Measurements from ENCODE around the gene LRRC42. TPM values are rescaled to one million over a fixed set of nuclear protein-coding genes. Genes with fewer than 3 reads are reported as not detected.

LRRC42 gene, protein sequence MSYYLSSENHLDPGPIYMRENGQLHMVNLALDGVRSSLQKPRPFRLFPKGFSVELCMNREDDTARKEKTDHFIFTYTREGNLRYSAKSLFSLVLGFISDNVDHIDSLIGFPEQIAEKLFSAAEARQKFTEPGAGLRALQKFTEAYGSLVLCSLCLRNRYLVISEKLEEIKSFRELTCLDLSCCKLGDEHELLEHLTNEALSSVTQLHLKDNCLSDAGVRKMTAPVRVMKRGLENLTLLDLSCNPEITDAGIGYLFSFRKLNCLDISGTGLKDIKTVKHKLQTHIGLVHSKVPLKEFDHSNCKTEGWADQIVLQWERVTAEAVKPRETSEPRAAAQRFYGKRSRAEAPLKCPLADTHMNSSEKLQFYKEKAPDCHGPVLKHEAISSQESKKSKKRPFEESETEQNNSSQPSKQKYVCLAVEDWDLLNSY
- total RNA-seq, result 30.1 and 32.8 TPM in 2 replicates
- long read RNA-seq, transcript LRRC42-201 (8 exons, 1,727 nt), result minor isoform, 68 of 176 reads
- long read RNA-seq, transcript LRRC42-203 (9 exons, 2,037 nt), result major isoform, 74 of 176 reads
- long read RNA-seq, partial matches to known transcripts, result 9 of 176 reads
- long read RNA-seq, other reads (novel, unspliced or antisense), result 25 of 176 reads

- Mint-ChIP-seq H3K27ac (ENCODE audit: unreplicated experiment) (peak within 1 kb of the TSS; percentile 96), H3K27me3 (ENCODE audit: unreplicated experiment) (no peaks in the 10 kb centered on the region), H3K9me3 (ENCODE audit: unreplicated experiment) (no peaks in the 10 kb centered on the region), H3K4me3 (ENCODE audit: unreplicated experiment) (peak within 1 kb of the TSS; percentile 97), H3K4me1 (ENCODE audit: unreplicated experiment) (peaks cover 47% of the 10 kb centered on the region), H3K36me3 (ENCODE audit: unreplicated experiment) (no peaks in the 10 kb centered on the region)
- peak; percentile 31 for TF ChIP-seq CTCF (IDR thresholded peaks at IDR 0.05)
- DNase-seq (ENCODE audit: extremely low spot score, unreplicated experiment), result no peak
These were observed at the start of gene LRRC42 for GRCh38 chr1:53946252-53947171. Gene LRRC42, plus strand, starts transcription at chr1:53946350. Its CDS starts 5,650 bp downstream, at chr1:53952000.

DNA sequence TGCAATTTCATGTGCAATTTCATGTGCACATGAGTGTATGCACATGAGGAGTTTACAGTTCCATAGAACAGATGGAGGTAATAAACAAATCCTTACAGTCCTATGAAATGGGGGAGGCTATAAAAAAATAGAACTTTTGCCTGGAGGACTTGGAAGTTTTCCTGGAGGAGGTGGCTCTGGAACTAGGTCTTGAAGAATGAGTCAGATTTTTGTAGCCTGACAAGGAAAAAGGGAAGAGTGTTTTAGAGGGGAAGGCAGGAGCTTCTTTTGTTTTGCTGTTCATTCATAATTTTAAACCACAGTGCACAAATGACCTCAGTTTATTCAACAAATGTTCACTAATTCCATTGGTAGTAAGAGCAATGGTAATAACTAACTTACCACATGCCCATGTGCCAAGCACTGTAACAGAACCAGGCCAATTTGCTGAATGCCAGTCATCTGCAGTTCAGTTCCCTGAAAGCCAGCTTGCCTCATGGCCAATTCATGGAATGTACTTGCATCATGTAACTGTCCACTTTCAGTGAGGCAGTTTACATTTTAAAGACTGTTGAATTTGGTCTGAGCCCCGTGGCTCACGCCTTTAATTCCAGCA is 49.4 kb upstream of the LRRC42 start:
- H3K27ac Mint-ChIP-seq (ENCODE audit: unreplicated experiment), result peak overlapping the region; percentile 60
- H3K4me3 Mint-ChIP-seq (ENCODE audit: unreplicated experiment), result no peak overlapping the region
- peaks cover 17% of the 10 kb centered on the region for H3K4me1 Mint-ChIP-seq (ENCODE audit: unreplicated experiment)
- TF ChIP-seq CTCF (IDR thresholded peaks at IDR 0.05), result no peak
- DNase-seq (ENCODE audit: extremely low spot score, unreplicated experiment), result no peak
- no peaks in the 10 kb centered on the region for H3K9me3 Mint-ChIP-seq (ENCODE audit: unreplicated experiment)
- no peaks in the 10 kb centered on the region for H3K36me3 Mint-ChIP-seq (ENCODE audit: unreplicated experiment)
- no peaks in the 10 kb centered on the region for H3K27me3 Mint-ChIP-seq (ENCODE audit: unreplicated experiment)

DNA sequence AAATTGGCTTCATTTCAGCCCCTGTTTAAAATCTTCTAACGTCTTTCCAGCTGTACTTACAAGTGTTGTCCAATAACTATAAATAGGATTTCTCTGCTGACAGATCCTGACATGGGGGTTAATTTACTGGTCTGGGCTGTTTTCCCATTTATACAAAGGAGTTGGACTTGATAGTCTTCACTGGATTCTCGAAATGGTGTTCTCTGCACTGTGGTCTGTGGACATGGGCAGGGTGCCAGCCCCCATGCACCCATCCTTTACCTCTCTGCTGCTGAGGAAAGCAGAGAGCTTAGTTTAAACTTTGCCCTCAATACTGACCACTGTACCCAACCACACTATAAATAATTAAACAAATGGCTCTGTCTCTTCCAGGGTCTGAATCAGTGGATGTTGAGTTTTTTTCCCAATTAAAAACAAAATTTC is 46.9 kb upstream of the LRRC42 start:
- no peak for TF ChIP-seq CTCF (IDR thresholded peaks at IDR 0.05)
- Mint-ChIP-seq H3K4me1 (ENCODE audit: unreplicated experiment) (peaks cover 34% of the 10 kb centered on the region), H3K36me3 (ENCODE audit: unreplicated experiment) (no peaks in the 10 kb centered on the region), H3K27ac (ENCODE audit: unreplicated experiment) (no peak overlapping the region), H3K4me3 (ENCODE audit: unreplicated experiment) (no peak overlapping the region), H3K9me3 (ENCODE audit: unreplicated experiment) (no peaks in the 10 kb centered on the region), H3K27me3 (ENCODE audit: unreplicated experiment) (no peaks in the 10 kb centered on the region)
- no peak for DNase-seq (ENCODE audit: extremely low spot score, unreplicated experiment)

GRCh38 chr1:53899708-53900107 is 46.4 kb upstream of the LRRC42 start:
- Mint-ChIP-seq H3K36me3 (ENCODE audit: unreplicated experiment) (no peaks in the 10 kb centered on the region), H3K27ac (ENCODE audit: unreplicated experiment) (no peak overlapping the region), H3K27me3 (ENCODE audit: unreplicated experiment) (no peaks in the 10 kb centered on the region), H3K9me3 (ENCODE audit: unreplicated experiment) (no peaks in the 10 kb centered on the region), H3K4me3 (ENCODE audit: unreplicated experiment) (no peak overlapping the region), H3K4me1 (ENCODE audit: unreplicated experiment) (peaks cover 34% of the 10 kb centered on the region)
- DNase-seq (ENCODE audit: extremely low spot score, unreplicated experiment), result no peak
- TF ChIP-seq CTCF (IDR thresholded peaks at IDR 0.05), result no peak
